DMS153 treated with DMSO at 0.1 percent for 48 hours (cell line): Measurements from ENCODE around the gene DRAP1.
A peak's percentile ranks its signal among the peaks of the same experiment; 100 is the strongest.

Experiments
- DNase-seq: peaks from one replicate; lab custom pipeline; 2025; ENCODE audit not compliant: unreplicated experiment; lab: John Stamatoyannopoulos, UW

DRAP1 gene

GRCh38 chr11:65900899-65901180 lies 18.4 kb upstream of the DRAP1 start:
- DNase-seq = no peak

GRCh38 chr11:65903068-65903481 lies 16.2 kb upstream of the DRAP1 start:
- DNase-seq = no peak

GRCh38 chr11:65903715-65904114 lies 15.5 kb upstream of the DRAP1 start:
- no peak for DNase-seq

- DNase-seq = no peak
These were observed 12.6 kb upstream of the DRAP1 start for GRCh38 chr11:65906602-65907001.

- DNase-seq = no peak
These were observed 11.3 kb upstream of the DRAP1 start for GRCh38 chr11:65907878-65908277.

GRCh38 chr11:65911682-65912568 lies 7.3 kb upstream of the DRAP1 start:
- peak; percentile 42 for DNase-seq

- no peak for DNase-seq
These were observed 6.4 kb upstream of the DRAP1 start for GRCh38 chr11:65912845-65913244.

- no peak for DNase-seq
These were observed 4.0 kb upstream of the DRAP1 start for GRCh38 chr11:65915101-65915820.

GRCh38 chr11:65915821-65916251 lies 3.4 kb upstream of the DRAP1 start:
- DNase-seq = no peak

- DNase-seq = no peak
These were observed 2.8 kb upstream of the DRAP1 start for GRCh38 chr11:65916391-65916790.

GRCh38 chr11:65917077-65917433 lies 2.2 kb upstream of the DRAP1 start:
- no peak for DNase-seq

GRCh38 chr11:65917434-65918210 lies 1.6 kb upstream of the DRAP1 start:
- no peak for DNase-seq

- DNase-seq = no peak
These were observed 750 bp upstream of the DRAP1 start, which contains the start of gene C11orf68 for GRCh38 chr11:65918211-65919140. Gene C11orf68, minus strand, starts transcription at chr11:65919062. Its CDS starts 31 bp downstream, at chr11:65919031.

GRCh38 chr11:65919573-65920371 lies 546 bp downstream of the DRAP1 start:
- DNase-seq = no peak

GRCh38 chr11:65920372-65920802 lies 1.2 kb downstream of the DRAP1 start:
- DNase-seq = no peak

- DNase-seq = no peak
These were observed 1.9 kb downstream of the DRAP1 start for GRCh38 chr11:65921033-65921555.

GRCh38 chr11:65921876-65922275 lies 2.6 kb downstream of the DRAP1 start:
- DNase-seq = no peak

- DNase-seq = no peak
These were observed 3.3 kb downstream of the DRAP1 start for GRCh38 chr11:65922565-65922964.

GRCh38 chr11:65925397-65925796 lies 6.2 kb downstream of the DRAP1 start:
- no peak for DNase-seq
